RWPE1 (cell line): ENCODE results near the gene C1orf122.
"Not testable (repeated sequence)": the region's sequence is repeated elsewhere in the genome, so short reads cannot be mapped to it uniquely, and the experiment has no call there.

Source experiments
- CTCF ChIA-PET: fragments of 350-600 bp; sonication (Branson Sonifier 250); formaldehyde crosslinking; extraction: SDS; loops from one replicate; lab custom pipeline; 2021; lab: Yijun Ruan, JAX
- POLR2A ChIA-PET: fragments of 400-600 bp; formaldehyde crosslinking; extraction: SDS; loops from one replicate; lab custom pipeline; 2020; ENCODE audit warnings: antibody characterized with exemption; ENCODE audit not compliant: low non-redundant PET; lab: Yijun Ruan, JAX
- DNase-seq: peaks from one replicate; pipeline ENCODE4 v3.0.0; 2012; ENCODE audit warnings: low spot score
- H3K27ac ChIP-seq: fragments of 450-650 bp; 2 replicates; pipeline ENCODE4 v1.5.1; 2017
- TF ChIP-seq, protein P1 (sequence below): fragments of 450-650 bp; conservative IDR thresholded peaks from 2 replicates; pipeline ENCODE4 v1.5.1; 2017; ENCODE audit warnings: low read depth, mild to moderate bottlenecking

Gene C1orf122

DNA sequence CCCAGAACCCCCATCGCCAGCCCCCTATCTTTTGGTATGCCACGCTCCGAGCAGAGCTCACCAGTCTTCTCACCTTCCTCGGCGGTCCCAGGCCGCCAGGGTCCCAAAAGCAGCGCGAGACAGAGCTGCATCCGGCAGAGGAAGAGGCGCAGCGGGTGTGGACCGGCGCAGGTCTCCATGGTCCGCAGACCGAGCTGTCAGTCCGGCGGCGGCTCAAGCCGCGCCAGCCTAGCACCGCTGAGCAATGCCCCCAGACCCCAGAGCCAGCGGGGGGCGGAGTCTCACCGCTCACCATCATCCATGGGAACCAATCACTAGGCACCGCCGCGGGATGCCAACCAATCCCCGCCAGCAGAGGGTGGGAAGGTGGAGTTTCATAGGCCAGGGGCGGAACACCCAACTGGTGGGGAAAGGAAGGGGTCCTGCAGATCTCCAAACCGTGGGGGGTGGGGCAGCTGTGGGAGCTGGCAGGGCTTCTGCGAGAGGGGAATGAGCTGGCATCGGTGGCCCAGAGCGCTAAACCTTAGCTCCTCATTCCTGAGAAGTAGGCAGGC lies 42.6 kb upstream of the C1orf122 start, which contains the start of gene EPHA10:
TSS of gene EPHA10 (minus strand) at position 233 of the 554 bp plus-strand sequence. CDS start at position 179, 54 bp downstream.
- H3K27ac ChIP-seq = no peak within 1 kb of the TSS
- ChIA-PET CTCF (interaction anchor here (0.7 to 0.9 kb wide), 2 partner anchors 49 to 56 kb away, joined by 3 to 4 read pairs; no protein-coding TSS in a partner anchor), POLR2A (no interaction called here)
- DNase-seq = no peak
- TF ChIP-seq, protein P1, sequence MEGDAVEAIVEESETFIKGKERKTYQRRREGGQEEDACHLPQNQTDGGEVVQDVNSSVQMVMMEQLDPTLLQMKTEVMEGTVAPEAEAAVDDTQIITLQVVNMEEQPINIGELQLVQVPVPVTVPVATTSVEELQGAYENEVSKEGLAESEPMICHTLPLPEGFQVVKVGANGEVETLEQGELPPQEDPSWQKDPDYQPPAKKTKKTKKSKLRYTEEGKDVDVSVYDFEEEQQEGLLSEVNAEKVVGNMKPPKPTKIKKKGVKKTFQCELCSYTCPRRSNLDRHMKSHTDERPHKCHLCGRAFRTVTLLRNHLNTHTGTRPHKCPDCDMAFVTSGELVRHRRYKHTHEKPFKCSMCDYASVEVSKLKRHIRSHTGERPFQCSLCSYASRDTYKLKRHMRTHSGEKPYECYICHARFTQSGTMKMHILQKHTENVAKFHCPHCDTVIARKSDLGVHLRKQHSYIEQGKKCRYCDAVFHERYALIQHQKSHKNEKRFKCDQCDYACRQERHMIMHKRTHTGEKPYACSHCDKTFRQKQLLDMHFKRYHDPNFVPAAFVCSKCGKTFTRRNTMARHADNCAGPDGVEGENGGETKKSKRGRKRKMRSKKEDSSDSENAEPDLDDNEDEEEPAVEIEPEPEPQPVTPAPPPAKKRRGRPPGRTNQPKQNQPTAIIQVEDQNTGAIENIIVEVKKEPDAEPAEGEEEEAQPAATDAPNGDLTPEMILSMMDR = no peak

DNA sequence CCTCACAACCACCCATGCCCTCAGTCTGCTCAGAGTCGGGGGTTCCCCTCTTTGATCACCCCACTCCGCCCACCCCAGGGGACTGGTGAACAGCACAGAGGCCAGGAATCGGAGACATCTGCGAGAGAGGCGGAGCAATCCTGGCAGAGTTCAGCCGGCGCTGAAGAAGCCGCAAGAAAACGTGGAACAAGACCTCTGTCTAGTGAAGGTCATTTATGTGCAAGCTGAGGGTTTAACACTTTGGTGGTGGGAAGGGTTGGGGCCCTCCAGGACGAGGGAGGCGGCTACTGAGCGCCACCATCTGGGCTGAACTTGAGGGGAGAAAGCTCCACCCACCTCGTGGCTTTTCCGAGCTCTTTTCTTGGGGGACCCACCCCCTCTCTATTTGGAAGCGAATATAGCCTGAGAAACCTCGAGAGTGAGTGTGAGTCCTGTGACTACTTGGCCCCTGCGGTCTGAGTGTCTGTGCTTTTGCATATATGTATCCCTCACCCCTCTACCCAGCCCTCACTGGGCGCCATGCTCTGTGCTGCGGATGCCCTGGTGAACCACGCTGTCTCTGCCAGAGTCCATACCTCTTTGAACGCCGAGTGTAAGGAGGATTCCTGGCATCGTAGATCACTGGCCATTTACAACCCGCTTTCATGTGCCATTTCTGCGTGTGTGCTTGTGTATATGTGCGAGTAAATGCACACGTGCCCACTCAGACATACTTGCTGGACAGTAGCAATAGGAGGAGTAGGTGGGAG lies 41.5 kb upstream of the C1orf122 start:
- ChIA-PET POLR2A (no interaction called here), CTCF (interaction anchor here (0.5 kb wide), 1 partner anchor 163 kb away, joined by 3 read pairs; no protein-coding TSS in a partner anchor)
- no peak overlapping the region for H3K27ac ChIP-seq
- TF ChIP-seq, protein P1 = no peak
- no peak for DNase-seq

DNA sequence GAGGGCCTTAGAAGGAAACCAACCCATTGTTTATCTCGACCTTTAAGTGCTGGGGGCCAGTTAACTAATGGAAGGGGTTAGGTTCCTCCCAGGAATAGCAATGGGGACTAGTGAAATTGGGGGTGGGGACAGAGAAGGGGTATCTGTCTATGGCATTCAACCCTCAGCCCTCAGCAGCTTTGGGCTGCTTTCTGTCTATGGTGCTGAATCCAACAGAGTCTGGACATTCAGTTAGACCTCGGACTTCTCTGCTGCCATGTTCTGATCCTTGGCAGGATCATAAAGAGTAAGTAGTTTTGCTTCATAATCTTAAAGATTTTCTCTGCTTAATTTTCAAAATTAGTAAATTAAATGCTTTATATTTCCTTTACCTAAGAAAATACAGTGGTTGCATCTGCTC lies 40.1 kb upstream of the C1orf122 start:
- ChIA-PET CTCF (no interaction called here), POLR2A (no interaction called here)
- TF ChIP-seq, protein P1 = no peak
- H3K27ac ChIP-seq = no peak overlapping the region
- DNase-seq = no peak

DNA sequence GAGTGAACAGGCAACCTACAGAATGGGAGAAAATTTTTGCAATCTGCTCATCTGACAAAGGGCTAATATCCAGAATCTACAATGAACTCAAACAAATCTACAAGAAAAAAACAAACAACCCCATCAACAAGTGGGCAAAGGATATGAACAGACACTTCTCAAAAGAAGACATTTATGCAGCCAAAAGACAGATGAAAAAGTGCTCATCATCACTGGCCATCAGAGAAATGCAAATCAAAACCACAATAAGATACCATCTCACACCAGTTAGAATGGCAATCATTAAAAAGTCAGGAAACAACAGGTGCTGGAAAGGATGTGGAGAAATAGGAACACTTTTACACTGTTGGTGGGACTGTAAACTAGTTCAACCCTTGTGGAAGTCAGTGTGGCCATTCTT lies 36.1 kb upstream of the C1orf122 start:
- DNase-seq, H3K27ac ChIP-seq, POLR2A ChIA-PET, CTCF ChIA-PET: not testable (repeated sequence)

DNA sequence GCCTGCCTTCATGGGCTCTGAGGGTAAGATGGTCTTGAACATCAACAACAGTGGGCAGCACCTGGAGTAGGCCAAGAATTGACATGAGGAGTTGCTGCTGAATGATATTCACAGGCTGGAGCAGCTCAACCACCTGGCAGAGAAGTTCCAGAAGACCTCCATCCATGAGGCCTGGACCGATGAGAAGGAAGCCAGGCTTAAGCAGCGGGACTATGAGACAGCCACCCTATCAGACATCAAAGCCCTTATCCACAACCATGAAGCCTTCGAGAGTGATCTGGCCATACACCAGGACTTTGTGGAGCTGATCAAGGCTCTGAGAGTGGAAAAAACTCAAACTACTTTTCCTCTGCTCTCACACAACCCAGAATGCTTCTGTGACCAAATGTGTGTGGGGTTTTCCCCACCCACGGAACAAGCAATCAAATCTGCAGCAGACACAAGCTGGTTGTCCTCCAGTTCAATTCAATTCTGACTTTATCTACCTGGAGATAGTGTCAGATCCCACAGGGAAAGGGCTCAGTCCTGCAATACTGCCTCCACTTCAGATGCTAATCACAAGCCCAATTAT lies 30.6 kb upstream of the C1orf122 start:
- ChIA-PET POLR2A (no interaction called here), CTCF (interaction anchor here (0.7 kb wide), 1 partner anchor 14 kb away, joined by 3 read pairs; no protein-coding TSS in a partner anchor)
- TF ChIP-seq, protein P1 = no peak
- no peak overlapping the region for H3K27ac ChIP-seq
- DNase-seq = no peak

DNA sequence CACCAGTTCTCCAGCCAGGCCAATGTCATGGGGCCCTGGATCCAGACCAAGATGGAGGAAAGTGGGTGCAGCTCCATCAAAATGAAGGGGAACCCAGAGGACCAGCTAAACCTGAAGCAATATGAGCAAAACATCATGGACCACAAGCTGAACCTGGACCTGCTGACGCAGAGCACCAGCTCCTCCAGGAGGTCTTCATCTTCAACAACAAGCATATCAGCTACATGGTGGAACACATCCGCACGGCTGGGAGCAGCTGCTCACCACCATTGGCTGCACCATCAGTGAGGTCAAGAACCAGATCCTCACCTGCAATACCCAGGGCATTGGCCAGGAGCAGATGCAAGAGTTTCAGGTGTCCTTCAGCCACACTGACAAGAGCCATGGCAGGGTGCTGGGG lies 28.9 kb upstream of the C1orf122 start:
- H3K27ac ChIP-seq = no peak overlapping the region
- TF ChIP-seq, protein P1 = no peak
- ChIA-PET POLR2A (no interaction called here), CTCF (no interaction called here)
- DNase-seq = no peak
